Lower lobe of right lung (tissue), 2 donors: ENCODE data around the gene RTBDN. TPM values are rescaled to one million over a fixed set of nuclear protein-coding genes. Genes with fewer than 3 reads are reported as not detected.
A peak's percentile ranks its signal among the peaks of the same experiment; 100 is the strongest.

Source experiments
- ATAC-seq, 2 donors: fragments of 200-7000 bp; cut with Tn5 transposase; one replicate each; pipeline ENCODE4 v1.9.1; 2020 to 2022; ENCODE audit warnings: mild to moderate bottlenecking in 2 of 2, moderate library complexity in 2 of 2
- DNase-seq: peaks from one replicate; pipeline ENCODE4 v3.0.0-alpha.2; 2020
- H3K27ac ChIP-seq: fragments of 200-600 bp; one replicate; pipeline ENCODE4 v1.8.0; 2022
- H3K27me3 ChIP-seq: fragments of 200-600 bp; one replicate; pipeline ENCODE4 v1.8.0; 2022; ENCODE audit warnings: low read depth
- H3K36me3 ChIP-seq: fragments of 200-600 bp; one replicate; pipeline ENCODE4 v1.8.0; 2022; ENCODE audit warnings: mild to moderate bottlenecking
- H3K4me1 ChIP-seq: fragments of 200-600 bp; one replicate; pipeline ENCODE4 v1.8.0; 2022
- H3K4me3 ChIP-seq: fragments of 200-600 bp; one replicate; pipeline ENCODE4 v1.8.0; 2022; ENCODE audit warnings: mild to moderate bottlenecking
- H3K9me3 ChIP-seq: fragments of 200-600 bp; one replicate; pipeline ENCODE4 v1.8.0; 2022
- intact Hi-C: fragments of 100-400 bp; cut with DNase I; formaldehyde crosslinking; loops from one replicate; pipeline ENCODE4 v1.11.0; 2022
- total RNA-seq: library from RNA; stranded (reverse); fragmentation: NEBNext Ultra II Directional; extraction: Animal tissue kit (Norgen Biotek cat#: 25700); gene quantifications from one replicate; pipeline ENCODE4 v1.2.1, GENCODE V29; 2021
- TF ChIP-seq, protein P1 (sequence below): fragments of 200-600 bp; IDR thresholded peaks from one replicate; pipeline ENCODE4 v1.8.0; 2022; ENCODE audit warnings: antibody characterized with exemption, mild to moderate bottlenecking
- donor health status: DM: no; HTN: yes; CAD: no; lungs with severe emphysema.

Gene RTBDN
- total RNA-seq, 1 donor from 2014 or later = not detected

DNA sequence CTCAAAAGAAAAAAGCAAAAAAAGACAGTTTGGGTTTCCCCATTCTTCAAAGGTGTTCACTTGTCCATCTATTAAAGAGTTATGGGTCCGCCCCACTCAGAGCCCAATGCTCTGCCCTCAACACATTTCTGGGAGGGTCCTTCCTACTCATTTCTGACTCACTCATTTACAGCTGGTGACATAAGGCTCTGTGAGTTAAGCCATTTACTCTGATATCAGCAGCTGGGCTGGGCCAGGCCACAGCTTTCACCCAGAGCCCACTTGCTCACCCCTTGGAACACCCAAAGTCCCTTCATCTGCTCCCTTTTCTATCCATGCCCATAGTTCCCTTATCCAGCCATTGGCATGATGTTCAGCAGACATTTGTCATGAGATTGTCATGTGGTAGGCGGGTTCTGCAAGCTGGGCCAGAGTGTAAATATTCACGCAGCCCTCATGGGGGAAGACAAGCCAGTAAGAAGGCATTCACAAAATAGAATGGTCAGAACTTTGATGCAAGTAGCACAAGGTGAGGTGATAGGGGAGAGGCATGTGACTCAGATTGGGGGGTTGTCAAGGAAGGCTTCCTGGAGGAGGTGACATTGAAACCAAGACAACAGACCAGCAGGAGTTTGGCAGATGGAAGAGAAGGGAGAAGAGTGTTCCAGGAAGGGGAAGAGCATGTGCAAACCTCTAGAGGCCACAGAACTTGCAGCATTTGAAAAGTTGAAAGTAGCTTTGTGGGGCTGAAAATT, 9.8 kb upstream of the RTBDN start:
- Histone ChIP-seq H3K4me3 (no peak overlapping the region), H3K36me3 (no peaks in the 10 kb centered on the region), H3K4me1 (peaks cover 17% of the 10 kb centered on the region), H3K27me3 (peaks cover 74% of the 10 kb centered on the region), H3K27ac (no peak overlapping the region), H3K9me3 (no peaks in the 10 kb centered on the region)
- no peak for DNase-seq
- intact Hi-C loops = loop anchor here (10.0 kb wide), 1 partner anchor 79 kb away; no protein-coding TSS in a partner anchor
- ATAC-seq = no peak
- TF ChIP-seq, protein P1, sequence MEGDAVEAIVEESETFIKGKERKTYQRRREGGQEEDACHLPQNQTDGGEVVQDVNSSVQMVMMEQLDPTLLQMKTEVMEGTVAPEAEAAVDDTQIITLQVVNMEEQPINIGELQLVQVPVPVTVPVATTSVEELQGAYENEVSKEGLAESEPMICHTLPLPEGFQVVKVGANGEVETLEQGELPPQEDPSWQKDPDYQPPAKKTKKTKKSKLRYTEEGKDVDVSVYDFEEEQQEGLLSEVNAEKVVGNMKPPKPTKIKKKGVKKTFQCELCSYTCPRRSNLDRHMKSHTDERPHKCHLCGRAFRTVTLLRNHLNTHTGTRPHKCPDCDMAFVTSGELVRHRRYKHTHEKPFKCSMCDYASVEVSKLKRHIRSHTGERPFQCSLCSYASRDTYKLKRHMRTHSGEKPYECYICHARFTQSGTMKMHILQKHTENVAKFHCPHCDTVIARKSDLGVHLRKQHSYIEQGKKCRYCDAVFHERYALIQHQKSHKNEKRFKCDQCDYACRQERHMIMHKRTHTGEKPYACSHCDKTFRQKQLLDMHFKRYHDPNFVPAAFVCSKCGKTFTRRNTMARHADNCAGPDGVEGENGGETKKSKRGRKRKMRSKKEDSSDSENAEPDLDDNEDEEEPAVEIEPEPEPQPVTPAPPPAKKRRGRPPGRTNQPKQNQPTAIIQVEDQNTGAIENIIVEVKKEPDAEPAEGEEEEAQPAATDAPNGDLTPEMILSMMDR = no peak

- Histone ChIP-seq H3K27me3 (peaks cover 82% of the 10 kb centered on the region), H3K4me3 (no peak overlapping the region)
Measured at GRCh38 chr19:12843328-12843727, 8.9 kb upstream of the RTBDN start.

GRCh38 chr19:12842511-12842910, 8.1 kb upstream of the RTBDN start:
- Histone ChIP-seq H3K4me3 (no peak overlapping the region), H3K36me3 (no peaks in the 10 kb centered on the region), H3K9me3 (no peaks in the 10 kb centered on the region), H3K4me1 (peaks cover 19% of the 10 kb centered on the region), H3K27me3 (peaks cover 88% of the 10 kb centered on the region), H3K27ac (no peak overlapping the region)
- no peak for ATAC-seq
- TF ChIP-seq, protein P1 = no peak
- intact Hi-C loops = loop anchor here (10.0 kb wide), 1 partner anchor 78 kb away; no protein-coding TSS in a partner anchor
- DNase-seq = no peak

More at GRCh38 chr19:12843328-12843727, 8.9 kb upstream of the RTBDN start:
- DNase-seq (no peak), ATAC-seq (no peak)
- Histone ChIP-seq H3K36me3 (no peaks in the 10 kb centered on the region), H3K4me1 (peaks cover 23% of the 10 kb centered on the region), H3K9me3 (no peaks in the 10 kb centered on the region), H3K27ac (no peak overlapping the region)
- intact Hi-C loops = loop anchor here (10.0 kb wide), 1 partner anchor 79 kb away; no protein-coding TSS in a partner anchor
- TF ChIP-seq, protein P1 = no peak

- intact Hi-C loops = loop anchor here (10.0 kb wide), 1 partner anchor 76 kb away; no protein-coding TSS in a partner anchor
- no peak overlapping the region for H3K27ac ChIP-seq
- no peaks in the 10 kb centered on the region for H3K36me3 ChIP-seq
- H3K9me3 ChIP-seq = no peaks in the 10 kb centered on the region
- DNase-seq (peak; percentile 50), ATAC-seq (peak in 1 of 2 donors; percentile 10)
- peak overlapping the region; percentile 32 for H3K4me3 ChIP-seq
- H3K4me1 ChIP-seq = peaks cover 15% of the 10 kb centered on the region
- H3K27me3 ChIP-seq = peaks cover 87% of the 10 kb centered on the region
- TF ChIP-seq, protein P1 = no peak
Measured at GRCh38 chr19:12841094-12841493, 6.7 kb upstream of the RTBDN start.

GRCh38 chr19:12840091-12841079, 6.0 kb upstream of the RTBDN start:
- peak overlapping the region; percentile 32 for H3K4me3 ChIP-seq
- H3K9me3 ChIP-seq = no peaks in the 10 kb centered on the region
- intact Hi-C loops = loop anchor here (10.0 kb wide), 1 partner anchor 76 kb away; no protein-coding TSS in a partner anchor
- no peak overlapping the region for H3K27ac ChIP-seq
- no peaks in the 10 kb centered on the region for H3K36me3 ChIP-seq
- TF ChIP-seq, protein P1 = no peak
- peaks cover 87% of the 10 kb centered on the region for H3K27me3 ChIP-seq
- ATAC-seq (peak; percentile 74 to 84), DNase-seq (peak; percentile 77)
- H3K4me1 ChIP-seq = peaks cover 15% of the 10 kb centered on the region
